ENCODE results near the gene TPRA1. TPM values are rescaled to one million over a fixed set of nuclear protein-coding genes. Genes with fewer than 3 reads are reported as not detected.

The TPRA1 gene
- total RNA-seq, 1 experiment from 2014 or later = 58.5 TPM

- no peak overlapping the region for H3K4me3 ChIP-seq
- H2AFZ ChIP-seq = no peak overlapping the region
- no peaks in the 10 kb centered on the region for H3K36me3 ChIP-seq (ENCODE audit: low read depth)
- intact Hi-C loops (cut with micrococcal nuclease; ENCODE audit: unreplicated experiment) = loop anchor here (5.0 to 10.0 kb wide), 3 partner anchors 86 to 1411 kb away; partner anchors contain the start of gene ZXDC
- H3F3A ChIP-seq (ENCODE audit: insufficient read depth, low read depth) = no peaks in the 10 kb centered on the region
- no TSS peak for BruUV-seq (replicated peaks)
- peaks cover 33% of the 10 kb centered on the region for H3K27me3 ChIP-seq (ENCODE audit: insufficient read depth, low read depth)
- H3K9me2 ChIP-seq (ENCODE audit: insufficient read depth) = no peaks in the 10 kb centered on the region
- no peaks in the 10 kb centered on the region for H3K9me3 ChIP-seq (ENCODE audit: insufficient read depth, low read depth)
- no peak for DNase-seq
- H3K79me2 ChIP-seq (ENCODE audit: low read depth) = no peaks in the 10 kb centered on the region
- POLR2A ChIA-PET (ENCODE audit: unreplicated experiment) = no interaction called here
- H3K4me1 ChIP-seq (replicated peaks; ENCODE audit: insufficient read depth) = peaks cover 4% of the 10 kb centered on the region
- no peak overlapping the region for H3K27ac ChIP-seq
- H3K4me2 ChIP-seq = no peak overlapping the region
- H4K20me1 ChIP-seq (ENCODE audit: insufficient read depth) = no peaks in the 10 kb centered on the region
- CTCF ChIA-PET = no interaction called here
- TF ChIP-seq EZH2 (IDR thresholded peaks at IDR 0.05; ENCODE audit: low read depth) (no peak), CTCF (conservative IDR thresholded peaks at IDR 0.05) (no peak)
Measured at GRCh38 chr3:127543441-127543840, 47.1 kb downstream of the TPRA1 start.

- no TSS peak for BruUV-seq (replicated peaks)
- TF ChIP-seq CTCF (conservative IDR thresholded peaks at IDR 0.05) (no peak), EZH2 (IDR thresholded peaks at IDR 0.05; ENCODE audit: low read depth) (no peak)
- ChIA-PET CTCF (interaction anchor here (0.7 kb wide), 1 partner anchor 569 kb away, joined by 3 read pairs; no protein-coding TSS in a partner anchor), POLR2A (ENCODE audit: unreplicated experiment) (no interaction called here)
- intact Hi-C loops (cut with micrococcal nuclease; ENCODE audit: unreplicated experiment) = loop anchor here (5.0 to 10.0 kb wide), 3 partner anchors 85 to 1410 kb away; partner anchors contain the start of gene ZXDC
- Histone ChIP-seq H4K20me1 (ENCODE audit: insufficient read depth) (no peaks in the 10 kb centered on the region), H3K79me2 (ENCODE audit: low read depth) (no peaks in the 10 kb centered on the region), H3K4me2 (no peak overlapping the region), H2AFZ (no peak overlapping the region), H3K27me3 (ENCODE audit: insufficient read depth, low read depth) (peaks cover 43% of the 10 kb centered on the region), H3K27ac (no peak overlapping the region), H3K9me2 (ENCODE audit: insufficient read depth) (no peaks in the 10 kb centered on the region), H3K4me1 (replicated peaks; ENCODE audit: insufficient read depth) (no peaks in the 10 kb centered on the region), H3K4me3 (no peak overlapping the region), H3F3A (ENCODE audit: insufficient read depth, low read depth) (no peaks in the 10 kb centered on the region), H3K9me3 (ENCODE audit: insufficient read depth, low read depth) (no peaks in the 10 kb centered on the region), H3K36me3 (ENCODE audit: low read depth) (no peaks in the 10 kb centered on the region)
- DNase-seq = no peak
Measured at GRCh38 chr3:127542441-127542952, 48.0 kb downstream of the TPRA1 start.

DNA sequence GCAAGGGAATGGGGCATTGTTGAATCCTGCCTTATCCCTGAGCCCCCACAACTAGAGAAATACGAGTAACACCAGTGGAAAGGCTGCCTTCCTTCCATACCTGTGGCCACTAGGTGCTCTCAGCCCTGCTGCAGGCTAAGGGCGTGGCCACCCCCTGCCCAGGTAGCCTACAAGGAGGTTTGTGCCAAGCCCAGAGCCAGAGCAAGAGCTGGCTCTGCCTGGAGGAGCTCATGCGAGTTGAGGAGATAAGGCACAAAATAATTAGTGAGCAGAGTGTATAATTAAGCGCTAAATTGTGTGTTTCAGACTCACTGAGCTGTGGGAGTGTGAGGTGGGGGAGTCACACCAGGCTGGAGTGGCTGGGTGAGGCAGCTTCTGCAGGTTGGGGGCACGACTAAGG lies 49.2 kb downstream of the TPRA1 start:
- no peak overlapping the region for H3K4me3 ChIP-seq
- H3F3A ChIP-seq (ENCODE audit: insufficient read depth, low read depth) = no peaks in the 10 kb centered on the region
- TF ChIP-seq EZH2 (IDR thresholded peaks at IDR 0.05; ENCODE audit: low read depth) = no peak
- TF ChIP-seq CTCF (conservative IDR thresholded peaks at IDR 0.05) = no peak
- no peaks in the 10 kb centered on the region for H3K4me1 ChIP-seq (replicated peaks; ENCODE audit: insufficient read depth)
- DNase-seq = no peak
- no peak overlapping the region for H3K4me2 ChIP-seq
- POLR2A ChIA-PET (ENCODE audit: unreplicated experiment) = no interaction called here
- no peak overlapping the region for H2AFZ ChIP-seq
- H3K9me2 ChIP-seq (ENCODE audit: insufficient read depth) = no peaks in the 10 kb centered on the region
- H3K36me3 ChIP-seq (ENCODE audit: low read depth) = no peaks in the 10 kb centered on the region
- intact Hi-C loops (cut with micrococcal nuclease; ENCODE audit: unreplicated experiment) = loop anchor here (5.0 to 10.0 kb wide), 3 partner anchors 84 to 1409 kb away; partner anchors contain the start of gene ZXDC
- no peaks in the 10 kb centered on the region for H3K9me3 ChIP-seq (ENCODE audit: insufficient read depth, low read depth)
- CTCF ChIA-PET = no interaction called here
- H3K27ac ChIP-seq = no peak overlapping the region
- BruUV-seq (replicated peaks) = no TSS peak
- H4K20me1 ChIP-seq (ENCODE audit: insufficient read depth) = no peaks in the 10 kb centered on the region
- no peaks in the 10 kb centered on the region for H3K79me2 ChIP-seq (ENCODE audit: low read depth)
- H3K27me3 ChIP-seq (ENCODE audit: insufficient read depth, low read depth) = peaks cover 53% of the 10 kb centered on the region

Measured in PC-9 (cell line).